Spleen (tissue), 7 donors: Measurements from ENCODE around the gene DIMT1.

Source experiments
- POLR2A ChIP-seq, 3 donors: fragments of 450-650 bp; IDR thresholded peaks; one replicate each; pipeline ENCODE4 v1.5.1; 2017; ENCODE audit warnings: antibody characterized with exemption in 3 of 3, mild to moderate bottlenecking in 1 of 3
- TF ChIP-seq, protein P1 (sequence below), 11 experiments: fragments of 200-600 bp in 7 of 11; fragments of 450-650 bp in 4 of 11; sonication (generic) in 4 of 11; IDR thresholded peaks in 8 of 11; conservative IDR thresholded peaks in 3 of 11; 1 replicate in 7 of 11; 2 replicates in 4 of 11; pipeline versions ENCODE4 v1.4.0 to v1.8.0; 2016 to 2021; ENCODE audit warnings: antibody characterized with exemption in 11 of 11, inconsistent platforms in 4 of 11, mild to moderate bottlenecking in 1 of 11
- donor health status: DM: no; HTN: no; CAD: no; lungs with moderate emphysema.
- donor health status: DM: no; HTN: no; CAD: no.
- donor health status: DM: no; HTN: no; CAD: no.

GRCh38 chr5:62450259-62450658 is 46.6 kb upstream of the DIMT1 start:
- TF ChIP-seq, protein P1, sequence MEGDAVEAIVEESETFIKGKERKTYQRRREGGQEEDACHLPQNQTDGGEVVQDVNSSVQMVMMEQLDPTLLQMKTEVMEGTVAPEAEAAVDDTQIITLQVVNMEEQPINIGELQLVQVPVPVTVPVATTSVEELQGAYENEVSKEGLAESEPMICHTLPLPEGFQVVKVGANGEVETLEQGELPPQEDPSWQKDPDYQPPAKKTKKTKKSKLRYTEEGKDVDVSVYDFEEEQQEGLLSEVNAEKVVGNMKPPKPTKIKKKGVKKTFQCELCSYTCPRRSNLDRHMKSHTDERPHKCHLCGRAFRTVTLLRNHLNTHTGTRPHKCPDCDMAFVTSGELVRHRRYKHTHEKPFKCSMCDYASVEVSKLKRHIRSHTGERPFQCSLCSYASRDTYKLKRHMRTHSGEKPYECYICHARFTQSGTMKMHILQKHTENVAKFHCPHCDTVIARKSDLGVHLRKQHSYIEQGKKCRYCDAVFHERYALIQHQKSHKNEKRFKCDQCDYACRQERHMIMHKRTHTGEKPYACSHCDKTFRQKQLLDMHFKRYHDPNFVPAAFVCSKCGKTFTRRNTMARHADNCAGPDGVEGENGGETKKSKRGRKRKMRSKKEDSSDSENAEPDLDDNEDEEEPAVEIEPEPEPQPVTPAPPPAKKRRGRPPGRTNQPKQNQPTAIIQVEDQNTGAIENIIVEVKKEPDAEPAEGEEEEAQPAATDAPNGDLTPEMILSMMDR (IDR thresholded peaks at IDR 0.05 in 8 of 11, conservative IDR thresholded peaks at IDR 0.05 in 3 of 11), result no peak
- no peak for TF ChIP-seq POLR2A (IDR thresholded peaks at IDR 0.05)
